ENCODE data around the gene ISM2.
"Not testable (repeated sequence)": the region's sequence is repeated elsewhere in the genome, so short reads cannot be mapped to it uniquely, and the experiment has no call there.

ISM2 gene

DNA sequence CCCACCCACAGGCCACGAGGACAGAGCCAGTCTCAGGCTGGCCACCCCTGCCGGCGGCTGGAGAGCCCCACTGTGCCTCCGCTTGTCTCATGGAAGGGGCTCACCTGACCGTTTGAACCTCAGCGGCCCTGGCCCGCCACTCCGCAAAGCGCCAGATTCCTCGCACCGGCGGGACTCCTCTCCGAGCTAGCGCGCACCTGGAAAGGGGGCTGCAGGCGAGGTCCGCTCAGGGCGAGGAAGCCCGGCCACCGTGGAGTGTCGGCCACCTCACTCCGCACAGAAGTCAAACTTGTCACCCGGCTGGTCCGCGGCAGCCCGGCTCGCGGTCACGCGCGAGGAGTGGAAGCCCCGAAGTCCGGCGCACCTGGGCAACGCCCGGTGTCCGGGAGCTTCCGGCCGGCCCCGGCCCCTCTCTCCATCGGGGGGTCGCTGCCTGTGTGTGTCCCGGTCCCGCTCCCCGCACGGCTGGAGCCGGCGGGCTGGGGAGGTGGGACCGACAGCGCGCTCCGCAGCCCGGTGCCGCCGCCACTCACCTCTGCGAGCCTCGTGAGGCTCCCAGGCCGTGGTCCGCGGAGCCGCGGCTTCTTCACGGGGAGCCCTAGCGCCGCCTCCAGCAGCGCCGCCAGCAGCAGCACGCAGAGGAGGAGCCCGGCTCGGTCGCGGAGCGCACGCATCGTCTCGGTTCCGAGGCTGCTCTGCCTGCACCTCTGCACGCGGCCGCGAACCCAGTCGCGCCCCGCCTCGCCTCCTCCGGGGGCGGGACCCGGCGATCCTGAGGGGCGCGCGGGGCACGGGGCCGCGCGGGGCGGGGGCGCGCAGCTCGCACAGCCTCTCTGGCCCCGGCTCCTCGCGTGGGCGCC lies at the start of gene ISM2:
Gene ISM2 (minus strand): TSS at position 697 of the 860 bp plus-strand sequence. CDS start 23 bp downstream, at position 674.
- peak in 13 of 58 donors; percentile 4 to 65 (median 13) for DNase-seq

- DNase-seq: no peak
These were observed 49.0 kb upstream of the ISM2 start for GRCh38 chr14:77547512-77548180.

GRCh38 chr14:77545171-77545570 lies 46.6 kb upstream of the ISM2 start:
- not testable (repeated sequence) for DNase-seq

- no peak for DNase-seq
These were observed 46.0 kb upstream of the ISM2 start for GRCh38 chr14:77544571-77544970.

- no peak for DNase-seq
These were observed 45.2 kb upstream of the ISM2 start for GRCh38 chr14:77543637-77544334.

- DNase-seq: no peak
These were observed 44.6 kb upstream of the ISM2 start for GRCh38 chr14:77543240-77543551.

DNA sequence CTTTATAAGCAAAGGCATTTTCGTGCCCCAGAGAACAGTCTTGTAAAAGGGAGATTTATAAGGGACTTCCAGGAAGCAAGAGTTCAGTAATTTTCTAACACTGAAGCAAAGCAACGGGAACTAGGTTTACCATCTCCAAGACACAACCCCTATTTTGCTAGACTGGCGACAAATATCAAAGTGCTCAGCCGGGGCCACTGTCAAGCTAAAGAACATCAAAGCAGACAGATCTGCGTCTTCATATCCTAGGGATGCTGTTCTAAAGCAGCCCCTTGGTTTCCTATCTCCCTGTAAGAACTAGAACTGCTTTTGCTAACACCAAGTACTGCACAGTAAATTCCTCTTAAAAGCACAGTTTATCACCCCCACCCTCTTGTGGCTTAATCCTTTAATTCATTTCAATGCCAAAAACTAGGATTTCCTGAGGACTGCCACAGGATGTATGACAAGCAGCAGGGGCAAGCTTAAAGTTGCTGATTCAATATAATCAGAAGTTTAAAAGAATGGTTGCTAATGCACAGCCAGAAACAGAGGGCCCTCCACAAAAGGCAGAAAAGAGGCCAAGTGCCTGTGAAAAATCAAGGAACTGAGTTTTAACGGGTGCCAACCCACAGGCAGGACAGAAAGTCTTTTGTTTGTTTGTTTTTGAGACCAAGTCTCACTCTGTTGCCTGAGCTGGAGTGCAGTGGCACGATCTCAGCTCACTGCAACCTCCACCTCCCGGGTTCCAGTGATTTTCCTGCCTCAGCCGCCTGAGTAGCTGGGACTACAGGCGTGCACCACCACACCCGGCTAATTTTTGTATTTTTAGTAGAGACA lies 44.0 kb upstream of the ISM2 start:
- DNase-seq: peak in 16 of 58 donors; percentile 3 to 53 (median 22)

- no peak for DNase-seq
These were observed 43.3 kb upstream of the ISM2 start for GRCh38 chr14:77541905-77542304.

- not testable (repeated sequence) for DNase-seq
These were observed 38.3 kb upstream of the ISM2 start for GRCh38 chr14:77536951-77537350.

DNA sequence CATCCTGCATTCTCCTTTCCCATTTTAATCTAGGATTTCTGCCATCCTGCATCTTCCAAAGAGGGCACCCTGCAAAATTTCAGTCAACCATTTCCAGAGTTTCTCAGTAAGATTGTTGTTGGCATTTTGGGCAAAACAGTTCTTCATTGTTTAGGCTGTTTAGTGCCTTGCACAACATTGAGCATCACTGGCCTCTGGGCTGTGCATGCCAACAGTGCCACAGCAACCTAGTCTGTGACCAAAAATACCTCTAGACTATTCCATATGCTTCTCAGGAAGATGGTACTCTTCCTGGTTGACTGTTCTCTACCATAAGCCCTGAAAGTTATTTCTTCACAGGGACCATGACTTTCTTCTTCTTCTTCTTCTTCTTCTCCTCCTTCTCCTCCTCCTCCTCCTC lies 32.5 kb upstream of the ISM2 start:
- no peak for DNase-seq

- no peak for DNase-seq
These were observed 31.3 kb upstream of the ISM2 start for GRCh38 chr14:77529963-77530362.

GRCh38 chr14:77529213-77529612 lies 30.6 kb upstream of the ISM2 start:
- DNase-seq: no peak

- DNase-seq: not testable (repeated sequence)
These were observed 30.1 kb upstream of the ISM2 start for GRCh38 chr14:77528701-77529100.

- no peak for DNase-seq
These were observed 27.6 kb upstream of the ISM2 start for GRCh38 chr14:77526266-77526665.

GRCh38 chr14:77524536-77524935 lies 25.9 kb upstream of the ISM2 start:
- no peak for DNase-seq

DNA sequence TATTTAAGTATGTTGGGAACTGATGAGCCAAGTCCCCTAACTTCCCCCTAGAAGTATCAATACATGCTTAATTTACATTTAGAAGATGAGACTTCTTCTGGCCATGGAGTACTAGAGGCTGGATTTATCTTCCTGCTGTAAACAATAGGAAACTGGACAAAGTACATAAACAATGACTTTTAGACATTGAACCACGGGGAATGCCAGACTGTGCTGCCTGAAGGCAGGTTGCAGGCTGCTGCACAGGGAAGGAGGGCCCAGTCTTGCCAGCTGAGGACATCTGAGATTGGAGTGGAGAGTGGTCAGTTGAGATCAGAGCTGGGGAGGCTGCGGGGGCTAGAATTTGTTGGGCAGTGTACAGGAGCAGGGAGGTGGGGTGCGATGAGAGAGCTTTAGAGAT lies 24.5 kb upstream of the ISM2 start:
- no peak for DNase-seq

DNA sequence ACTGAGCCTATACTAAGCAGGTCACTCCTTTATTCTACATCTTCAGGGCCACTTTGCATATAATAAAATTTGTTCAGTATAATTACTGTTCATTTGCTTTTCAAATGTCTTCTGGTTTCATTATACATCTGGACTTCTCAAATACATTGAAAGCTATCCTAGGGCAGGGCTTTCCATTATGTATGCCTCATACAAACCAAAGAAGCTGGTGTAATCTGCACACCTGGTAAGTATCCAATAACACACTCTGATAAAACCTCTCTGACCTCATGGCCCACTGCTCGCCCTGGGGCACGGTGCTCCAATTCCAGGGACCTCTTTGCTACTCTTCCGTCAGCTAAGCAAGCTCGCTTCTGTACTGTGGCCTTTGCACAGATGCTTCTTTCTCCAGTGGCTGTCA lies 21.9 kb upstream of the ISM2 start:
- no peak for DNase-seq

DNA sequence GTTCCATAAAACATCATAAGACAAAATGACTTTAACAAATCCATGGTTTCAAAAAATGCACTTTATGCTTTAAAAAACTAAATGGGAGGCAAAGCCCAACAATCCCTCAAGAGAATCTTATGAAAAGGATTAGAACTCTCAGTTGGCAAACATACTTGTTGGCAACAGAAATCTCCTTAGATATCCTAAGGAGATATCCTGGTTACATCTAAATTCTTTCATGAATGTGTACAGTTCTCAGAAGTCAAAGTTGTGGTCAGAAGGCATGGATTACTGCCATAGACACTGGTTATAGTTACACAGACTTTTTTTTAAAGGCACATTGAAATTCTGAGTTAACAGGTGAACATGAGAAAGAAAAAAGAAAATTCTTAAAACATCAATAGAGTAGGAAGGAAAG lies 17.5 kb upstream of the ISM2 start:
- DNase-seq: no peak

DNA sequence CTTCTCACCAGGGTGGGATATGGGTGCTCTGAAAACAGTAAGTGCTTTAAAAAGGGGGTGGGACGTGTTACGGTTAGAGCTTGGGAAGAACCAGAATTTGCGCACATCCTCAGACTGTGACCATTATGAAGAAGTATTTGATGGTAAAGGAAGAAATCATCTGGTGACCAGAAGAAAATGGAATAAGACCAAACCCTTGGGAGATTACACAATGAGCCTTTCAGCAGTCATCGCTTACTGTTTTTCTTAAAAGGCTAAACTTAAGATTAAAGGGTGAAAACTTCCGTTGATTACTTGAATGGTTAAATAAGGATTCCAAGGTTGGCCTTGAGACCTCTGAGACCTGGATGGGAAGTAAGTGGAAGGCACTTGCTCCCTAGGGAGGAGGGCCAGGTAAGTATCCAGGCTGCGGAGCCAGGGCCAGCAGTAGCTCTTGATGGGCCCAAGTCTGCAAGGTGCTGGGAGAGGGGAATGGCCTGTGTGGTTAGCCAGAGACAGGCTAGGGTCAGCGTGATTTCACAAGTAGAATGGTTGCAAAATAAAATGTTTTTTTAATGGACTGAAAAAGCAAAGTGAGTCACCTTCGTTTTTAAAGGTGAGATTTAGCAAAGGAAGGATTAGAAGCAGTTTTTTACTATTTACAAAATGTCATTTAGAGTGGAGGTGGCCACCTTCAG lies 13.0 kb upstream of the ISM2 start:
- DNase-seq: no peak

DNA sequence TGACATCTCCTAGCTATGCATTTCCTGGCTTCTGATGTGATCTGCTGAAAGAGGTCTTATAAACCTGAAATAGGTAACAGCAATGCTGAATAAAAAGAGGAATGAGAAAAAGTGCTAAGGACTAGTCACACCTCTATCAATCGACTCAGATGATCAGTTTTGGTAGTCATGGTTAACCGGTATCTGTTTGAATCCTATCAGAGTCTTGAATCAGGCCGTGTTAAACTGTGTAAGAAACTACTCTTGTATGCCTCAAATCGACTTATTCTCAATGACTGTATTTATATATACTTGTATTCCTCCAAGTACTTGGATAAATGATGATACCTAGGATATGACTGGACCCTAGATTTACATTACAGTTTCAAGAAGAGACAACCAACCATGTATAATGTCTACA lies 10.8 kb upstream of the ISM2 start:
- DNase-seq: no peak

DNA sequence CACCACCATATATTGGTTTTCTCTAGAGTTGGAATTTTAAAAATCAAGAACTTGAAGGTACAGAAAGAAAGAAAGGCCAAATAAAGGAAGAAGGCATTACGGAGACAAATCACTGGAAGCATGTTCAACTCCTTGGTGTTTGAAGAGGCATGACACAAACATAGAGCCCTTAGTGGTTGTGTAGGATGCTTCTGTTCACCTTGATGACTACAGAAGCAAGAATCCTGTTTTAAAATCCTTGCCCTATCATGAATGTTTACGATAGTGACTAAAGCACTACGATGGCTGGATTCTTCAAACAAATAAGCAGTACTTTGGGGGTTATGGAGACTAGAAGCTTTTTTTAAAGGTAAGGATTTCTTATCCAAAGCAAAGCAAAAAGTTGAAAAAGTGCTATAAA lies 10.3 kb upstream of the ISM2 start:
- no peak for DNase-seq

All from anterior cingulate cortex (tissue), 58 donors.